Activated T-helper 9 cell treated with anti-CD3 and anti-CD28 coated beads, Interleukin-2, amount 50 U/mL, for 16 hours (primary cell): ENCODE measurements around the gene CAND2.

Experiments
- DNase-seq: peaks from one replicate; pipeline ENCODE4 v3.0.0-alpha.2; 2020; ENCODE audit warnings: low read depth

The CAND2 gene

DNA sequence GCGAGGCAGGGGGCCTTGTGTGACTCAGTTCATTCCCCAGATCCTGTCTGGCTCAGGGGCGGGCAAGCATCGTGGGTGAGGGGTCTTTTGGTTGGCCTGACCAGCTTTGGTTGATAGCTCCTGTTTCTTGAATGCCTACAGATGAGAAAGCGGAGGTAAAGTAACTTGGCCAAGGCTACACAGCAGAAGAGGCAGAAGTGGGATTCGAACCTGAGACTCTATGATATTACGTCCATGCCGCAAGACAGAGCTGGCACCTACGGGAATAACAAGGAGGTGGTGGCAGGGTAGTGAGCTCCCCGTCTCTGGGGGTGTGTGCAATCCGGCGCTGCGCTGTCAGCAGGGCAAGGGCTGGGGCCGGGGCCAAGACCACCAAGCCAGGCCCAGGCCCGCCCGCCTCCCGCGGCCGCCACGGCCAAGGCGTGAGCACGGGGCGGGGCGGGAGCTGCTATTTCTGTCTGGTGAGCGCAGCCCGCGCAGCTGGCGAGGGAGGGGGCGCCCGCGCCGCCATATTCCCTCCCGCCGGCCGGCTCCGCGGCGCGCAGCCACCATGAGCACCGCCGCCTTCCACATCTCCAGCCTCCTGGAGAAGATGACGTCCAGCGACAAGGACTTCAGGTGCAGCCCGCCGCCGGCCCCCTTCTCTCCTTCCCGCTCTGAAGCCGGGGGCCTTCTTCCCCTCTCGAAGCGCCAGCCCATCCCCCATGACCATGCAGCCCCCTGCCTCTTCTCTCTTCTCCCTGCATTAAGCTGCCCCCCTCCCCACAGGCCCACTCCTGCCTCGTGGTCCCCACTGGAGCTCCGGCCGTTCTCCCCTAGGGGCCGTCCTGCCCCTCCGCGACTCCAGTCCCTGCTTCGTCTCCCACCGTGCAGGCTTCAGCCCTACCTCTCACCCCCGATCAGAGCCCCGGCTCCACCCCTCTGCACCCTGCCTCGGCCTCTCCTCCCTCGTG is at the start of gene CAND2:
Gene CAND2, plus strand, starts transcription at position 510 of the 953 bp plus-strand sequence. Its CDS starts 41 bp downstream, at position 551.
- peak; percentile 17 for DNase-seq

DNA sequence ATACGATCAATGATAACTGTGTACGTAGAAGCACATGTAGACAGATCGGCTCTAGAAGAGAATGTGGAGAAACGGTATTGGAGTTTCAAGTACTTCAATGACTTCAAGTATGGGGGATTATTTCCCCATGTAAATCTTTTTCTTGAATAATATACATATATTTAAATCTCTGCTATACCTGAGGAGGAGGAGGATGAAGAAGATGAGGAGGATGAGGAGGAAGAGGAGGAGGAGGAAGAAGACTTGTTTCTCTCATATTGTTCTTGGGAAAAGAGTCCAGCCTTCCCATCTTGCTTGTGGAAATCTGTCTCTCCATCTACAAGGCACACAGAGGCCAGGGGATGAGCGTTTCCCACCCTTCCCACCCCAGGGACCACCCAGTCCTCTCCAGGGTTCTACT is 48.0 kb upstream of the CAND2 start:
- DNase-seq, result no peak

DNA sequence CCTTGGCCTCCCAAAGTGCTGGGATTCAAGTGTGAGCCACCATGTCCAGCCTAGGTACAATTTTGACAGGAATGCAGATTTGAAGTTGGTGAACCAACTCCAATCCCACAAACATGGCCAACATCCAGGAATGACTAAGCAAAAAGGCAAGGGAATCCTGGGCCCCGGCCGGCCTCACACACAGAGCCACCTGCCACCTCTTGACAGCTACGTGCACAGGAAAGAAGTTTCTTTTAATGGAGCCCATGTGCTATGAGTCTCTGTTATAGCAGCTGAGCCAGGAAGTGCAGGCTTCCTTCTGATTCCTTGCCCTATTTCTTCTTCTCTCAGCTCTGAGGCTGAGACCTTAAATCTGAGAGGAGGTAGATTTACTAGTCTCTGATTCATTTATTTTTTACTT is 46.3 kb upstream of the CAND2 start:
- DNase-seq, result no peak

DNA sequence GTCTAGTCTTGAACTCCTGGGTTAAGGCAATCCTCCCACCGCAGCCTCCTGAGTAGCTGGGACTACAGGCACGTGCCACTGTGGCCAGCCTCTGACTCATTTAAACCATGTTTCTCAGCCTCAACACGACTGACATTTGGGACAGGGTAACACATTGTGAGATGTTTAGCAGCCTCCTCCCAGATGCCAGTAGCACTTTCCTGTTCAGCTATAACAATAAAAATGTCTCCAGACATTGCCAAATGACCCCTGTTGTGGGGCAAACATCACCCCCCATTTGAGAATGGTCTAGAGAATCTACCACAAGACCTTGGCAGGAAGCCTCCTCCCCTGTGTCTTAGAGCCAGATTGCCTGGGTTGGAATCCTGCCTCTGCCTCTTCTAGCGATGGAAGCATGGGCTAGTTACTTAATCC is 45.8 kb upstream of the CAND2 start:
- DNase-seq, result peak; percentile 4

DNA sequence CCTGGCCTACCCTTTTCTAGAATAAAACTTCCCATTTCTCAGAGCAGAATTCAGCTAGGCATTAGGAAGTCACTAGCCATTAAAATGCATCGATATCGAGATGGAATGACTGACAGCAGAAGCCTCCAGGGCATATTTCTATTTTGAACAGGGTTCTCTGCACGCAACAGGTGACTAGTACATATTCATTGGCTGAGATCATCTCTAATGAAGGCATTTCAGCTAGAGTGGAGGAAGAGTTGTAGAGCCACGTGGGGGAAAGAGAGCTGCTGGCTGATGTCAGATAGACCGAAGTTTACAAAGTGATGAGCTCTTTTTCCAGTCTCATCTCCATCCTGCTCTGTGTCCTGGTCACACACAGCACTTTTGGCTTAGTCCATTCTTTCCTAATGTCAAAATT is 44.9 kb upstream of the CAND2 start:
- no peak for DNase-seq

DNA sequence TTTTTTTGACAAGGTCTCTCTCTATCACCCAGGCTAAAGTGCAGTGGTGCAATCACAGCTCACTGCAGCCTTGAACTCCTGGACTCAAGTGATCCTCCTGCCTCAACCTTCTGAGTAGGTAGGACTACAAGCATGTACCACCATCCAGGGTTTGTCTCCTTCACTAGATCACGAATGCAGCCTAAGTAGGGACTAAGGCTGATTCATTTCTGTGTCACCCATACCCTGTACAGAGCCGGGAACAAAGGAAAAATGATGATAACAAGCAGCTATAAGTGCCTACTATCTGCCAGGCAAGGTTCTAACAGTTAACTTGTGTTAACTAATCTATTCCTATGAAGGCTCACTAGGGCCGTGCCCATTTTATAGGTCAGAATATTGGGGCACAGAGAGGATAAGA is 44.4 kb upstream of the CAND2 start:
- DNase-seq, result no peak

DNA sequence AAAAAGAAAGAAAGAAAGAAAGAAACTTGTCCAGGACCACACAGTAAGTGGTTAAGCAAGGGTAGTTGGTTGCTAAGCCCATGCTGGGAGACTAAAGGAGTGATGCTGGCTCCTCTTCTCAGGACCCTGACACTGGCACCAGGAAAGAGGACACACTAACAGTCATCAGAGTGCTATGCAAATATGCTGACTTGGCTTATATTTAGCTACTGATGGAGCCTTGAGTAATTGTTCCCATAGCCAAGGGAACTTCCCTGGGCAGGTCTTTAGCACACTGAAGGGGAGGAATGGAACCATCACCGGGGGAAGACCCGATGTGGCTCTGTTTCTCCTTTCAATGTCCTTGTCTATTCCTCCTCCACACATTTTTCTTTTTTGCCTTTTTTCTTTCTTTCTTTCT is 43.7 kb upstream of the CAND2 start:
- no peak for DNase-seq

DNA sequence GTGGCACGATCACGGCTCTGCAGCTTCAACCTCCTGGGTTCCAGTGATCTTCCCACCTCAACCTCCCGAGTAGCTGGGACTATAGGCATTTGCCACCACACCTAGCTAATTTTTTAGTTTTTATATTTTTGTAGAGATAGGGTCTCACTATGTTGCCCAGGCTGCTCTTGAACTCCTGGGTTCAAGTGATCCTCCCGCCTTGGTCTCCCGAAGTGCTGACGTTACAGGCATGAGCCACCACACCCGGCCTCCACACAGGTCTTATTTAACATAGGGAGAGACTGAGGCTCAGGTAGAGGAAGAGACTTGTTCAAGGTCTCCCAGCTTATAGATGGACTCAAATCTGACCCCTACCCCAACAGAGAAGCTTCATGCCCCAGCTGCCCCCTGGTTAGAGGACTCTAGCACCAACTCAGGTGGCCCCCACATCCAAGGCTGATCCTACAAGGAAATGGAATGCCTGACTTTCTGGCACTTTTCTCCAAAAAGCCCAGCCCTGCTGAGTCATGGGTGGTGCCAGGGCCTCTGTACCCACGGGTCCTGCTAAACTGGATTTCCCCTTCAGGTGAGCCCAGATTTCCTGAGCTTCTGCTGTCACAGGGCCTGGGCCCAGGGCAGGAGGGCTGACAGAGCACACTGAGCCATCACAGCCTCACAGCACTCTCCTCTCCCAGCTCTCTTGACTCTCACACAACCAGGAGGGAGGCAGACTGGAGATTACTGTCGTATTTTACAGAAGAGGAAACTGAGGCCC is 43.0 kb upstream of the CAND2 start:
- no peak for DNase-seq

DNA sequence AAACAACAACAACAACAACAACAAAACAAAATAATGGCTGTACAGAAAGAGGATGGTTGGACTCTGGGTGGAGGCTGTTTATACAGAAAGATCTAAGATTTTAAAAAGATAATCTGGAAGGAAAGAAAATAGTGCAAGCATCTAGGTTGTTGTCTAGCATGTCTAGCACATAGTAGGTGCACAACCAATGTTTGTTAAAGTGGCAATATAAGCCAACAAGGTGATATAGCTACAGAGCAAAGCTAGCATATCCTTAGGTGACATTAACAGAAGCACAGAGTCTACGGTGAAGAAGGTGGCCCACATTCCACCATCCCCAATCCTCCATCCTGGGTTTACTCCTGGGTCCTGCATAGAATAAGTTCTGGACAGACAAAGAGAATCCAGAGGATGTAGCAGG is 42.2 kb upstream of the CAND2 start:
- no peak for DNase-seq

DNA sequence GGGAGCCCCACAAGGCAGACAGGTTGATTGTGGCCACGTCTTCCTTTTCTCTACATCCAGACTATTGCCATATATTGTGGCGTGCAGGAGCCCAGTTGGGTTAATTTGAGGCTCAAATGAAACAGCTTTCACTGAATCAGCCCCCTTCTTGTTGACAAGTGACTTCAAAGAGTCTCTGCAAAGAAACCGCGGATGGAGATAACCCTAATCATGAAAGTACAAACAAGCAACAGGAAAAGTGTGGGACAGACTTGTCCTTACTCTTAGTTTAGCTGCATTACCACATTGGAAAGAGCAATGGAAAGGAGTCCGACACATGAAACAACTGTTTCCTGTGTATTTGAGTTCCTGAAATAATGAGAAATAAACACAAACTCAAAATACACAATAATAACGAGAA is 40.7 kb upstream of the CAND2 start:
- DNase-seq, result no peak

DNA sequence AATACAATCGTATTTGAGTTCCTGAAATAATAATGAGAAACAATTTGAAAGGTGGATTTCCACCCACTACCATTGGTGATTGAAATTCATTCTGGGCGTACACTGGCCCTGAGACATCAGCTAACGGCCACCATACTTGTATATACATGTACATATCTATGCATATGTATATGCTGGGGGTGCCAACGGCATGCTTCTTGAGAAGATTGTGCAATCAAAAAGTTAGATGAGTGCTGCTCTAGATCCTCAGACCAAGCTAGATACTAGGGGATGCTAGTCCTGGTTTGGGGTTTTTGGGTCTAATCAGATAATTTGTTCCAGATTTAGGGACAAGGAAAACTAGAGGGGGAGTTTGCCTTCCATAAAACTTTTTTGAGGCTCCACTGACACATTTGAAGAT is 40.3 kb upstream of the CAND2 start:
- no peak for DNase-seq

DNA sequence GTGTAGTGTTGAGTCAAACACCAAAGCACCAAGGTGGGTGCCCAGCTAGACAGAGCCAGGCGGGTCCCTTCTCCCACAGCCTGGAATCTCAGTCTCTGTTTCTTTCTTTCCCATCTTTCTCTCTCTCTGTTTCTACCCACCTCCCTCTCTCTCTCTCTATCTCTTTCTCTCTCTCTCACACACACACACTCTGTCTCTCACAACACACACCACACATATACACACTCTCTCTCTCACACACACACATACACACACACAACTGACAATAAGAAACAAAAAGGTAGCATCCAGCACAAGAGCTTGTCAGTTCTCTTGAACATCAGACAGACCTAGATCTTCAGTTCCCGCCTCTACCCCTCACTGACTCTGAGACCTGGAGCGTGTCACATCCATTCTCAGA is 39.8 kb upstream of the CAND2 start:
- no peak for DNase-seq

DNA sequence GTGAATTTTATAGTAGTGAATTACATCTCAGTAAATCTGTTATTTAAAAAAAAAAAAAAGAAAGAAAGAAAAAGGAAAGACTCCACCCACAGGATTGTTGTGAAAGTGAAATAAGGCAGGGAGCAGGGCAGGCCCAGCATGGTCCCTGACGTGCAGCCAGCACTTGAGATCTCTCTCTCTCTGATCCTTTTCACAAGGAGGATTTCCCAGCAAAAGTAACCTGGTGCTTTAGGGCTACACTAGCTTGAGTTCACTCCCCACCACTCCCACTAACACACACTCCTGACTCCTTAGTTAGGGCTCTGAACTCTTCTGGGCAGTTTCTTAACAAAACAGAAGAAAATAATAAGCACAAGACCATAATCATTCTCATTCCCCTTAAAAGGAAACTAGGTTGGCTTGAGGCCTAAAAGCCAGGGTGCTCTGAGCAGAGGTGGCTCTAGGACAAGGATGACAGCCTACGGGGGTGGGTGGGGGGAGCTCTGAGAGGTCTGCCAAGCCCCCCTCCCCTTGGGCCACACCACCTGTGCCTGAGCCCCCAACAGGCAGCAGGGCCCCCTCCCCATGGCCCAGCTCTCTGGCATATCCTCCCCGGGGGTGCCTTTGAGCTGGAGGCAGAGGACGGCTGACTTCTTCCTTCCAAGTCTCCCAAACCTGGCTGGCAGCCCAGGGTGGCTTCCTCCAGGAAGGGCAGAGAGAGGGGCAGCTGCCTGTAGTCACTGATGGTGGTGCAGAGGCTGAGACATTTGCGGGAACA is 38.3 kb upstream of the CAND2 start:
- DNase-seq, result no peak

DNA sequence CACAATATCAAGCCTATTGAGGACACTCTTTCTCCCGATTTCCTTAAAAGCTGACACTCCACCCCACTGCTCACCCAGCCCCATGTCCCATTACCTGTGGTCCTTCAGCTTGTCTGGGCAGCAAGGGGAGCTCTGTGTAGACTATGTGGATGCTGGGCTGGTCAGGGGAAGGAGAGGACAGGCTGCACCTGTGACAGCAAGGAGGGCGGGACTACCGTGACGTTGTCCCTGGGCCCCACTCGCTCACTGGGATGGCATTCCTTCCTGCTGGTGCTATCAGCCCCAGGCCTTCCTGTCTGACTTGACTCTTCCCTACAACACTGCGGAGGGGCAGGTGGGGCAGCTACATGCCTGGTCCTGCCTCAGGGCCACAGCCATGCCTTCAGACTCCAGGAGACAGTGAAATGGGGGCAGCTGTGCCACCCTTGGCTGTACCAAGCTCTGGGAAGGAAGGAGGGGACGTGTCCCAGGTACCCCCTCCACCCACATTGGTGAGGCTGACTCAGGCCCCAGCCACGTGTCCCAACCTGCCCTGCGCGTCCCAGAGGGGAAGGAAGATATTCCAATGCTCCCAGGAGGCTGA is 37.3 kb upstream of the CAND2 start, which contains the start of gene TMEM40:
Gene TMEM40, minus strand, starts transcription at position 163 of the 583 bp plus-strand sequence. CDS start 9,427 bp downstream, outside the sequence.
- no peak for DNase-seq

DNA sequence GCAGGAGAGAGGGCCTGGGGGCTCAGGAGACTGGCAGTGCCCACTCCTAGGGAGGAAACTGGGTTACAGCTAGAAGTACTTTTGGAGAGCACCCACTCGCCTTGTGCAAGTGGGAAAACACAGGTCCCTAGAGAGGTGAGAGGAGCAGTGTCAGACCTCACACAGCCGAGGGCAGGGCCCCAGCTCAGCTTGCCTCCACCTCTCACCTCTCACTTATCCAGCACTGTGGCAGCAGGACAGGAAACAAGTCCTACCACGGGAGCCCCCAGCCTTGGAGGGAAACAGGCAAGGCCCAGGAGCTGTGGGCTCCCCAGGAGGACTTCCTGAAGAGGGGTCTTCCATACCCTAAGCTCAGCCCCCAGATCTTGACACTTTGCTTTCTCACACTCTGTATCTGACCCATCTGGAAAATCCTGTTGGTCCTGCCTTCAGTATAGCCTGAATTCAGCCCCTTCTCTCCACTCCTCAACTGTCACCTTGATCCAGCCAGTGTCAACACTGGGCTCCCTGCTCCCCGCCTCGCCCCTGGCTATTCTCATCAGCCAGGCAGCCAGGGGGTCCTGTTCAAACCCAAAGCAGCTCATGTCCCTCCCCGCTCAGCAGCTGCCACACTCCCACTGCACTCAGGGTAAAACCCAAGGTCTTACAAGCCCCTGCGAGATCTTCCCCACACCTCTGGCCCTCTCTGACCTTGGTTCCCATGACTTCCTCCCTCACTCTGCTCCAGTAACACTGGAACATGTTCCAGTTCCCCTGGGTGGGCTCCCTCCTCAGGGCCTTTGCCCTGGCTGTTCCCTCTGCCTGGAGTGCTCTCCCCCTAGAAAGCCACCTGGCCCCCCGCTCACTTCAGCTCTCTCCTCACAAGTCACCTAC is 36.6 kb upstream of the CAND2 start:
- no peak for DNase-seq

DNA sequence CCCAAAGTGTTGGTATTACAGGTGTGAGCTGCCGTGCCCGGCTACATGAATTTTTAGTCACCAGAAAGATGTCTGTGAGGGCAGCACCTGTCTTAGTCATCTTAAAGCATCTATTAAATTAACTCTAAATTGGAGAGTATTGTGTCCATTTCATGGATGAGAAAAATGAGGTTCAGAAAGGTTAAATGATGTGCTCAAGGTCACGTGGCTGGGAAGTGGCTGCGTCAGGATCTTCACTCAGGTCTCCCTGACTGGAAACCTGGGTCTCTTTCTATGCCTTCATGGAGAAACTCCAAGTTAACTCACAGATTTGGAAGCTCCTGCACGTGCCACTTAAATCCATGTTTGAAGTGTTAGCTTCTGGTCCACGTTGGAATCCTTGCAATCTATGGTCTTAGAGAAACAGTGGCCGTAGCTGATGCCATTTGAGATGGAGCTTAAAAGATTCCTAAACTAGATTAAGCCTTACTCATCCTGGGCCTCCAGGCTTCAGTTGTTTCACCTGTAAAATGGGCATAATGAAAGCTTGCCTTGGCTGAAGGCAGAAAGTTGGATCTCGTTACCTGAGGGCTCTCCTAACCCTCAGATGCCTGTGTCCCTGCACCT is 32.2 kb upstream of the CAND2 start:
- no peak for DNase-seq

DNA sequence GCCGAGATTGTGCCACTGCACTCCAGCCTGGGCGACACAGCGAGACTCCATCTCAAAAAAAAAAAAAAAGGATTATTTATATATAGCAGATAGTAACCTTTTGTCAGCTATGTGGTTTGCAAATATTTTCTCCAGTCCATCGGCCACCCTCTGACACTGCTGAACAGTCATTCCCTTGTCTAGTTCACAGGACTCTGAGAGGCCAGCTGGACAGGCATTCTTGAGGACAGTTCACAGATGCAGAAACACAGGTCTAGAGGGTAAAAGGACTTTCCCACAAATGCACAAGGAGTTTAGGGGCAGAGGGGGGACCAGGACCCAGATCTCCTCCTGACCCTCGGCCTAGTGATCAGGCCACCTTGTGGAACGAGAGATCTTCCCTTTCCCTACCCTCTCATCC is 29.9 kb upstream of the CAND2 start:
- DNase-seq, result no peak

DNA sequence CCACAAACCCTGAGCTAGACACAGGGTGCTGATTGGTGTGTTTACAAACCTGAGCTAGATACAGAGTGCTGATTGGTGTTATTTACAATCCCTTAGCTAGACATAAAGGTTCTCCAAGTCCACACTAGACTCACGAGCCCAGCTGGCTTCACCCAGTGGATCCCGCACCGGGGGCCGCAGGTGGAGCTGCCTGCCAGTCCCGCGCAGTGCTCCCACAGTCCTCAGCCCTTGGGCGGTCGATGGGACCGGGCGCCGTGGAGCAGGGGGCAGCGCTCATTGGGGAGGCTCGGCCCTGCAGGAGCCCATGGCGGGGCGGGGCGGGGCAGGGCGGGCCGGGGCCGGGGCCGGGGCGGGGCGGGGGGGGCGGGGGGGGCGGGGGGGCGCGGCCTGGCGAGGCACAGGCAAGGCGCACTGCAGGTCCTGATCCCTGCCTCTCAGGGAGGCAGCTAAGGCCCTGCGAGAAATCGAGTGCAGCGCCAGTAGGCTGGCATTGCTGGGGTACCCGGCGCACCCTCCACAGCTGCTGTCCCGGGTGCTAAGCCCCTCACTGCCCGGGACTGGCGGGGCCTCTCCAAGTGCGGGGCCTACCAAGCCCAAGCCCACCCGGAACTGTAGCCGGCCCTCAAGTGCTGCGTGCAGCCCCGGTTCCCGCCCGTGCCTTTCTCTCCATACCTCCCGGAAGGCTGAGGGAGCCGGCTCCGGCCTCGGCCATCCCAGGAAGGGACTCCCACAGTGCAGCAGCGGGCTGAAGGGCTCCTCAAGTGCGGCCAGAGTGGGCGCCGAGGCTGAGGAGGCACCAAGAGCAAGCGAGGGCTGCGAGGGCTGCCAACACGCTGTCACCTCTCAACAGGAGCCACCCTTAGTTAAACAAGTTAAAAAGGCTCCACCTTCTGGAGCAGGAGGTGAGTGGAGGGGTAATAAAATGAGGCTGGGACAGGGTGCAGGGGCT is 27.6 kb upstream of the CAND2 start:
- no peak for DNase-seq

DNA sequence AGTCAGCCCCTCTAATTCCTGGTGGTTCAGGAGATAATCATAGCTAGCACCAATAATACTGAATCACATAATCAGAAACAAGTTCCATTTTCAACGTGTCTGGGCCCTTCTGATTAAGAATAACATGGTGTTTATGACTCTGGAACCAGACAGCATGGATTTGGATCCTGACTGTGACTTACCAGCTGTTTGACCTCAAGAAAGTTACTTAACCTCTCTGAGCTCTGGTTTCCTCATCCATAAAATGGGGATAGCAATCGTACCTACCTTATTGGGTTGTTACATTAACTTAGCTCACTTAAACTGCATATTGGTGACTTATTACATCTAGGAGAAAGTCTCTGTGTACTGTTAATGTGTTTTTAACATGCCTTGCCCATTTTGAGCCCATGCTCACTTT is 26.7 kb upstream of the CAND2 start:
- no peak for DNase-seq
